CD4-positive, alpha-beta T cell (primary cell): ENCODE data around the gene INHBA. TPM values are rescaled to one million over a fixed set of nuclear protein-coding genes. Genes with fewer than 3 reads are reported as not detected.

Experiments
- ATAC-seq: fragments of 200-7000 bp; cut with Tn5 transposase; one replicate; pipeline ENCODE4 v1.10.0; 2022; ENCODE audit warnings: mild to moderate bottlenecking; ENCODE audit not compliant: poor library complexity
- CTCF ChIA-PET: fragments of 350-600 bp; sonication (Branson Sonifier 250); formaldehyde crosslinking; loops from one replicate; lab custom pipeline; 2021; ENCODE audit warnings: antibody characterized with exemption, inconsistent platforms; lab: Charles Lee
- POLR2A ChIA-PET: fragments of 350-600 bp; sonication (Branson Sonifier 250); formaldehyde crosslinking; loops from one replicate; lab custom pipeline; 2021; ENCODE audit warnings: antibody characterized with exemption, inconsistent platforms; lab: Charles Lee
- DNase-seq, 14 experiments: peaks; one replicate each; pipeline ENCODE4 v3.0.0-alpha.2; 2013 to 2020; ENCODE audit warnings: mixed read lengths in 2 of 14
- H3K27ac ChIP-seq, 2 donors: one replicate each; pipeline versions ENCODE4 v1.5.1 to v1.7.0; 2013; ENCODE audit warnings: low read length in 2 of 2, low read depth in 1 of 2, mild to moderate bottlenecking in 1 of 2
- H3K27me3 ChIP-seq, 2 experiments: 1 replicate in 1 of 2; 2 replicates in 1 of 2; pipeline versions ENCODE4 v1.6.1 to v1.7.0; 2013; ENCODE audit warnings: low read length in 2 of 2, control low read depth in 1 of 2, mild to moderate bottlenecking in 1 of 2, moderate library complexity in 1 of 2; ENCODE audit not compliant: insufficient read depth in 2 of 2, control insufficient read depth in 1 of 2
- H3K36me3 ChIP-seq: one replicate; pipeline ENCODE4 v1.6.1; 2013; ENCODE audit warnings: low read length, control low read depth; ENCODE audit not compliant: insufficient read depth
- H3K4me1 ChIP-seq: one replicate; pipeline ENCODE4 v1.6.1; 2013; ENCODE audit warnings: low read length, control low read depth; ENCODE audit not compliant: insufficient read depth
- H3K4me3 ChIP-seq: one replicate; pipeline ENCODE4 v1.5.1; 2013; ENCODE audit warnings: mild to moderate bottlenecking, low read length, moderate library complexity
- H3K9me3 ChIP-seq, 2 experiments: 1 replicate in 1 of 2; 2 replicates in 1 of 2; pipeline versions ENCODE4 v1.6.1 to v1.7.0; 2013; ENCODE audit warnings: low read length in 2 of 2, mild to moderate bottlenecking in 2 of 2, control low read depth in 1 of 2, moderate library complexity in 1 of 2; ENCODE audit not compliant: control insufficient read depth in 1 of 2, insufficient read depth in 1 of 2
- H3K27ac Mint-ChIP-seq: one replicate; pipeline ENCODE4 v1.8.0; 2020; ENCODE audit warnings: mixed read lengths
- H3K27me3 Mint-ChIP-seq: one replicate; pipeline ENCODE4 v1.8.0; 2021; ENCODE audit warnings: mixed read lengths
- H3K36me3 Mint-ChIP-seq: one replicate; pipeline ENCODE4 v1.8.0; 2021; ENCODE audit warnings: low read depth, mixed read lengths
- H3K4me1 Mint-ChIP-seq: one replicate; pipeline ENCODE4 v1.8.0; 2021; ENCODE audit warnings: low read depth, mixed read lengths
- H3K4me3 Mint-ChIP-seq: one replicate; pipeline ENCODE4 v1.8.0; 2020; ENCODE audit warnings: mild to moderate bottlenecking, mixed read lengths
- H3K9me3 Mint-ChIP-seq: one replicate; pipeline ENCODE4 v1.8.0; 2020; ENCODE audit warnings: mixed read lengths
- intact Hi-C, 2 experiments: fragments of 100-400 bp; cut with DNase I in 1 of 2; cut with micrococcal nuclease in 1 of 2; formaldehyde crosslinking; loops; one replicate each; pipeline versions ENCODE4 v1.15.1 to v1.9.0; 2023 to 2025; cut with DNase I, micrococcal nuclease
- total RNA-seq, 174 experiments: library from RNA in 2 of 174; stranded (reverse) in 2 of 174; gene quantifications; one replicate each; pipeline ENCODE4 v1.2.3 and lab custom pipeline; 2021 to 2026
- TF ChIP-seq, protein P1 (sequence below): fragments of 200-600 bp; IDR thresholded peaks from one replicate; pipeline ENCODE4 v1.8.0; 2022; ENCODE audit warnings: antibody characterized with exemption, mild to moderate bottlenecking

The INHBA gene
- total RNA-seq, 2 experiments from 2014 or later, result not detected

DNA sequence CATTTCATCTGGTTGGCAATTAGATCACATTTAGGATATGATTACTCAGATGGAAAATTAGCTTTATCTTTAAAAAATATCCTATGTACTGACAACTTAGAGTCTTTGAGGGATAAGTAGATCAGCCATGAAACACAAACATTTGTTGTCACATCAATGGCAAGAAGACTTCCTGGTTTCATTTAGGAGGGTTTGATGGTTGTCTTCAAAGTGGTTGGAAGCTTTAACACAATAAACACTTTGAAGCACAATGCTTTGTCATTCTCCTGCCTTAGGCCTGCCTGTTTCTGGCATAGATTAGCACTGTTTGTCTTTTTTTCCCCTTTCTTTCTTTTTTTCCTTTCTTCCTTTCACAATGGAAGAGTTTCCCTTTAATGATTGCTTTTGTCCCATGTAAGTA is 20.5 kb downstream of the INHBA start:
- no peak for DNase-seq
- Histone ChIP-seq H3K36me3 (no peaks in the 10 kb centered on the region), H3K9me3 (peaks cover 0 to 4% of the 10 kb centered on the region in 2 experiments), H3K4me3 (no peak overlapping the region), H3K27ac (no peak overlapping the region), H3K27me3 (no peaks in the 10 kb centered on the region), H3K4me1 (no peaks in the 10 kb centered on the region)
- H3K4me1 Mint-ChIP-seq, result no peaks in the 10 kb centered on the region
- no peaks in the 10 kb centered on the region for H3K9me3 Mint-ChIP-seq
- no peak overlapping the region for H3K27ac Mint-ChIP-seq
- intact Hi-C loops, result no loop called here
- no peak overlapping the region for H3K4me3 Mint-ChIP-seq
- TF ChIP-seq, protein P1, sequence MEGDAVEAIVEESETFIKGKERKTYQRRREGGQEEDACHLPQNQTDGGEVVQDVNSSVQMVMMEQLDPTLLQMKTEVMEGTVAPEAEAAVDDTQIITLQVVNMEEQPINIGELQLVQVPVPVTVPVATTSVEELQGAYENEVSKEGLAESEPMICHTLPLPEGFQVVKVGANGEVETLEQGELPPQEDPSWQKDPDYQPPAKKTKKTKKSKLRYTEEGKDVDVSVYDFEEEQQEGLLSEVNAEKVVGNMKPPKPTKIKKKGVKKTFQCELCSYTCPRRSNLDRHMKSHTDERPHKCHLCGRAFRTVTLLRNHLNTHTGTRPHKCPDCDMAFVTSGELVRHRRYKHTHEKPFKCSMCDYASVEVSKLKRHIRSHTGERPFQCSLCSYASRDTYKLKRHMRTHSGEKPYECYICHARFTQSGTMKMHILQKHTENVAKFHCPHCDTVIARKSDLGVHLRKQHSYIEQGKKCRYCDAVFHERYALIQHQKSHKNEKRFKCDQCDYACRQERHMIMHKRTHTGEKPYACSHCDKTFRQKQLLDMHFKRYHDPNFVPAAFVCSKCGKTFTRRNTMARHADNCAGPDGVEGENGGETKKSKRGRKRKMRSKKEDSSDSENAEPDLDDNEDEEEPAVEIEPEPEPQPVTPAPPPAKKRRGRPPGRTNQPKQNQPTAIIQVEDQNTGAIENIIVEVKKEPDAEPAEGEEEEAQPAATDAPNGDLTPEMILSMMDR, result no peak
- no peaks in the 10 kb centered on the region for H3K36me3 Mint-ChIP-seq
- ATAC-seq, result no peak
- no peaks in the 10 kb centered on the region for H3K27me3 Mint-ChIP-seq
- CTCF ChIA-PET, result no interaction called here
- POLR2A ChIA-PET, result no interaction called here

DNA sequence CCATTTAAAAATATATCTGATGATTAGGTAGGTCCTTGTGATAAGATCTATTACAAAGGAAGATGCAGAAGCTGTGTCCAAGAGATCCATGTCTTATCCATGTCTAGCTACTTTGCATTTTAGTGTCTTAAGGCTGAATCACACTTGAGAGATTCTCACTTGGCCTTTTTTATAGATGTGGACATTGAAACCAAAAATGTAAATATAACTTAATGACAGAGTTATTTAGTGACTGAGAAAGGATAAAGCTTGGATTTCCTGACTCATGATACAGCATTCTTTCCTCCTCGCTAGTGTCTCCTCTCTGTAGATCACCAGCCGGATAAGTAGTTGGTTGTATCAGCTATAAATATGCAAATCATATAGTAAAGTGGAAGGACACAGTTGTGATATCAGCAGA is 23.3 kb downstream of the INHBA start:
- intact Hi-C loops, result no loop called here
- no peaks in the 10 kb centered on the region for H3K36me3 Mint-ChIP-seq
- no peaks in the 10 kb centered on the region for H3K27me3 Mint-ChIP-seq
- DNase-seq (no peak), ATAC-seq (no peak)
- no peak overlapping the region for H3K4me3 Mint-ChIP-seq
- ChIA-PET CTCF (no interaction called here), POLR2A (no interaction called here)
- H3K27me3 ChIP-seq, result no peaks in the 10 kb centered on the region
- no peaks in the 10 kb centered on the region for H3K36me3 ChIP-seq
- no peak overlapping the region for H3K27ac ChIP-seq
- H3K27ac Mint-ChIP-seq, result no peak overlapping the region
- no peak overlapping the region for H3K4me3 ChIP-seq
- TF ChIP-seq, protein P1, result no peak
- no peaks in the 10 kb centered on the region for H3K4me1 ChIP-seq
- H3K9me3 ChIP-seq, result peaks cover 0 to 6% of the 10 kb centered on the region in 2 experiments
- no peaks in the 10 kb centered on the region for H3K4me1 Mint-ChIP-seq
- H3K9me3 Mint-ChIP-seq, result no peaks in the 10 kb centered on the region

DNA sequence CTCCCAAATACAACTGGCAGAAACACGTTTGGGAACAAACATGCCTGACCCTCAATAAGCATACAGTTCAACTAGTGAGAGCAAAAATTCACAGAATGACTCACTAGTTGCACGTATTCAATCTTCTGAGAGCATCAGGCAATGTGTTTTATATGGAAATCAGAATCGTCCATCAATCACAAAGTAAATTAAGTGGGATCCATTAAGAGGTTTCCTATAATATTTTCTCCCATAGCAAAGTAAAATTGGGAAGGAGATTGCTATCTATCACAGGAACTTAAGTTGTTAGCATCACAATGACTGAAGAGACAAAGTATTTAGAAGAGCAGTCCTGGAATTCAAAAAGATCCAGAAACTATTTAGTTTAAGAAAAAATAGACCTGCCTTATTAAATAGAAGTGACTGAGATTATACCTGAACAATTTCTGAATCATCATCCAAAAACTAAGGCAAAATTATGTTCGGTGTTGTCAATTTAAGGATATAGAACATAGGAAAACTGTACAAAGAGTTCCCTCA is 28.3 kb downstream of the INHBA start:
- Histone ChIP-seq H3K27ac (no peak overlapping the region), H3K4me1 (no peaks in the 10 kb centered on the region), H3K27me3 (no peaks in the 10 kb centered on the region), H3K4me3 (no peak overlapping the region), H3K36me3 (no peaks in the 10 kb centered on the region), H3K9me3 (peaks cover 0 to 6% of the 10 kb centered on the region in 2 experiments)
- intact Hi-C loops, result no loop called here
- no peaks in the 10 kb centered on the region for H3K36me3 Mint-ChIP-seq
- TF ChIP-seq, protein P1, result no peak
- DNase-seq, result no peak
- H3K9me3 Mint-ChIP-seq, result peaks cover 5% of the 10 kb centered on the region
- no peak overlapping the region for H3K27ac Mint-ChIP-seq
- H3K4me1 Mint-ChIP-seq, result no peaks in the 10 kb centered on the region
- no peak for ATAC-seq
- CTCF ChIA-PET, result no interaction called here
- POLR2A ChIA-PET, result interaction anchor here (0.7 kb wide), 1 partner anchor 31 kb away, joined by 3 read pairs; no protein-coding TSS in a partner anchor
- no peaks in the 10 kb centered on the region for H3K27me3 Mint-ChIP-seq
- no peak overlapping the region for H3K4me3 Mint-ChIP-seq
